Activated CD4-positive, alpha-beta T cell treated with anti-CD3 and anti-CD28 coated beads, Interleukin-2, amount 50 U/mL, for 16 hours (primary cell): ENCODE measurements around the gene MEIOB.

Experiments
- DNase-seq: peaks from one replicate; pipeline ENCODE4 v3.0.0-alpha.2; 2020

Gene MEIOB

GRCh38 chr16:1784977-1785845, 86.8 kb downstream of the MEIOB start:
- no peak for DNase-seq
